HepG2 (cell line): ENCODE measurements around the gene SRCIN1. TPM values are rescaled to one million over a fixed set of nuclear protein-coding genes. Genes with fewer than 3 reads are reported as not detected.

Experiments used
- ARNT ChIP-seq: fragments of 450-650 bp; IDR thresholded peaks from 2 replicates; pipeline ENCODE4 v1.6.1; 2017
- CREB1 ChIP-seq, 2 experiments: fragments of 450-650 bp in 1 of 2; IDR thresholded peaks; 2 replicates each; pipeline ENCODE4 v1.6.1; 2016 to 2017; ENCODE audit warnings: control low read depth in 1 of 2, mild to moderate bottlenecking in 1 of 2, missing compliant biosample characterization in 1 of 2, missing genetic modification characterization in 1 of 2
- DNMT1 ChIP-seq: sonication (generic); formaldehyde crosslinking; IDR thresholded peaks from 2 replicates; pipeline ENCODE4 v1.5.1; 2020; ENCODE audit warnings: mild to moderate bottlenecking, missing genetic modification reagents
- ETS1 ChIP-seq: sonication (generic); formaldehyde crosslinking; IDR thresholded peaks from 2 replicates; pipeline ENCODE4 v1.4.0; 2020; ENCODE audit warnings: missing genetic modification reagents
- FOXJ3 ChIP-seq: sonication (generic); formaldehyde crosslinking; IDR thresholded peaks from 2 replicates; pipeline ENCODE4 v1.4.0; 2020; ENCODE audit warnings: missing genetic modification reagents, mild to moderate bottlenecking, borderline replicate concordance
- HIC2 ChIP-seq: sonication (generic); formaldehyde crosslinking; IDR thresholded peaks from 2 replicates; pipeline ENCODE4 v1.9.0; 2022; ENCODE audit warnings: low read depth, missing genetic modification reagents
- JARID2 ChIP-seq: sonication (generic); formaldehyde crosslinking; IDR thresholded peaks from 2 replicates; pipeline ENCODE4 v1.8.1; 2023; ENCODE audit warnings: missing genetic modification reagents, inconsistent platforms; ENCODE audit not compliant: insufficient replicate concordance
- KMT2B ChIP-seq: IDR thresholded peaks from 2 replicates; pipeline ENCODE4 v1.6.1; 2016; ENCODE audit warnings: missing genetic modification reagents, missing compliant biosample characterization
- MAF1 ChIP-seq: sonication (generic); formaldehyde crosslinking; IDR thresholded peaks from 2 replicates; pipeline ENCODE4 v1.5.0; 2020; ENCODE audit warnings: missing genetic modification reagents, borderline replicate concordance
- MAX ChIP-seq: IDR thresholded peaks from 2 replicates; pipeline ENCODE4 v1.6.1; 2012; ENCODE audit warnings: inconsistent platforms
- MED13 ChIP-seq: sonication (generic); formaldehyde crosslinking; IDR thresholded peaks from 2 replicates; pipeline ENCODE4 v1.5.0; 2020; ENCODE audit warnings: missing genetic modification reagents
- MTF2 ChIP-seq: sonication (generic); formaldehyde crosslinking; IDR thresholded peaks from 2 replicates; pipeline ENCODE4 v1.5.0; 2020; ENCODE audit warnings: missing genetic modification reagents, borderline replicate concordance
- NFIC ChIP-seq: IDR thresholded peaks from 2 replicates; pipeline ENCODE4 v1.6.1; 2012; ENCODE audit warnings: mild to moderate bottlenecking, low read length, inconsistent platforms
- PBX2 ChIP-seq: IDR thresholded peaks from 2 replicates; pipeline ENCODE4 v1.6.1; 2016; ENCODE audit warnings: control low read depth
- PLRG1 ChIP-seq: fragments of 450-650 bp; conservative IDR thresholded peaks from 2 replicates; pipeline ENCODE4 v1.6.1; 2016
- POLR2A ChIP-seq, 2 experiments: IDR thresholded peaks; 2 replicates each; pipeline ENCODE4 v1.6.1; 2011; ENCODE audit warnings: low read depth in 2 of 2, low read length in 2 of 2, mild to moderate bottlenecking in 1 of 2, moderate library complexity in 1 of 2; ENCODE audit not compliant: insufficient read depth in 1 of 2
- PTBP1 ChIP-seq: fragments of 200-400 bp; formaldehyde crosslinking; IDR thresholded peaks from 2 replicates; pipeline ENCODE4 v1.6.1; 2018; ENCODE audit warnings: low read length, low read depth; ENCODE audit not compliant: poor library complexity, severe bottlenecking
- SKIL ChIP-seq: sonication (generic); formaldehyde crosslinking; IDR thresholded peaks from 2 replicates; pipeline ENCODE4 v1.8.0; 2022; ENCODE audit warnings: missing genetic modification reagents, mild to moderate bottlenecking, moderate library complexity, borderline replicate concordance
- TEAD3 ChIP-seq: optimal IDR thresholded peaks from 2 replicates; pipeline ENCODE3; 2016; ENCODE audit warnings: borderline replicate concordance
- ZFP36L1 ChIP-seq: sonication (generic); formaldehyde crosslinking; IDR thresholded peaks from 2 replicates; pipeline ENCODE4 v1.8.0; 2022; ENCODE audit warnings: mild to moderate bottlenecking, missing genetic modification reagents, moderate library complexity
- ZFP62 ChIP-seq: sonication (generic); formaldehyde crosslinking; IDR thresholded peaks from 2 replicates; pipeline ENCODE4 v1.4.0; 2020; ENCODE audit warnings: missing genetic modification reagents
- ZNF33A ChIP-seq: sonication (generic); formaldehyde crosslinking; IDR thresholded peaks from 2 replicates; pipeline ENCODE4 v1.5.1; 2020; ENCODE audit warnings: missing genetic modification reagents, mild to moderate bottlenecking, moderate library complexity, borderline replicate concordance
- ZNF552 ChIP-seq: sonication (generic); formaldehyde crosslinking; IDR thresholded peaks from 2 replicates; pipeline ENCODE4 v1.9.0; 2022; ENCODE audit warnings: missing genetic modification reagents, mild to moderate bottlenecking, borderline replicate concordance
- ZNF605 ChIP-seq: sonication (generic); formaldehyde crosslinking; IDR thresholded peaks from 2 replicates; pipeline ENCODE4 v1.8.0; 2022; ENCODE audit warnings: mild to moderate bottlenecking, missing genetic modification reagents
- ZNF629 ChIP-seq: sonication (generic); formaldehyde crosslinking; conservative IDR thresholded peaks from 2 replicates; pipeline ENCODE4 v1.5.0; 2020; ENCODE audit warnings: missing genetic modification reagents
- ZNF703 ChIP-seq: sonication (generic); formaldehyde crosslinking; IDR thresholded peaks from 2 replicates; pipeline ENCODE4 v1.5.1; 2020; ENCODE audit warnings: missing genetic modification reagents, mild to moderate bottlenecking, moderate library complexity, borderline replicate concordance
- ZNF816 ChIP-seq: sonication (generic); formaldehyde crosslinking; IDR thresholded peaks from 2 replicates; pipeline ENCODE4 v1.8.0; 2022; ENCODE audit warnings: missing genetic modification reagents, mild to moderate bottlenecking, borderline replicate concordance
- ZSCAN9 ChIP-seq: IDR thresholded peaks from 2 replicates; pipeline ENCODE4 v1.6.1; 2016; ENCODE audit warnings: borderline replicate concordance
- polyA plus RNA-seq, 8 experiments: library from polyadenylated mRNA; depleted of rRNA in 3 of 8; stranded (reverse) in 7 of 8; unstranded in 1 of 8; fragments of >200 nt; fragmentation: Illumina TruSeq in 4 of 8; extraction: Trizol in 4 of 8; gene quantifications; 2 replicates each; pipeline versions ENCODE4 v1.2.1 to v1.2.3, GENCODE V29; 2011 to 2016; ENCODE audit warnings: low read depth in 4 of 8, missing spikeins in 1 of 8, mixed read lengths in 1 of 8; ENCODE audit not compliant: insufficient read depth in 1 of 8
- total RNA-seq, 5 experiments: library from RNA; depleted of rRNA; stranded (reverse); fragments of >200 nt; fragmentation: Illumina TruSeq; extraction: Trizol; gene quantifications; 2 replicates each; pipeline ENCODE4 v1.2.3, GENCODE V29; 2016; ENCODE audit warnings: low read depth in 1 of 5

Gene SRCIN1
- total and polyA plus RNA-seq, 2 of the 13 experiments (the other 11 are each of a cell fraction or from before 2014, with no cell fraction given), result 1.2 to 9.6 TPM

- no peak for TF ChIP-seq ZFP36L1
- TF ChIP-seq ZNF552 (CRISPR knock-in tag), result no peak
- no peak for TF ChIP-seq ZNF703 (CRISPR knock-in tag)
- no peak for TF ChIP-seq HIC2
- TF ChIP-seq ARNT, result no peak
- no peak for TF ChIP-seq ETS1
- TF ChIP-seq DNMT1 (CRISPR knock-in tag), result no peak
- no peak for TF ChIP-seq ZSCAN9 (CRISPR knock-in tag)
- TF ChIP-seq MTF2 (CRISPR knock-in tag), result no peak
- no peak for TF ChIP-seq MAX
- TF ChIP-seq PBX2 (CRISPR knock-in tag), result no peak
- no peak for TF ChIP-seq ZFP62 (CRISPR knock-in tag)
- TF ChIP-seq SKIL, result no peak
- TF ChIP-seq PTBP1, result no peak
- TF ChIP-seq JARID2 (CRISPR knock-in tag), result no peak
- TF ChIP-seq POLR2A (IDR thresholded peaks at IDR 0.05; ENCODE audit: insufficient read depth in 1 of 2, low read depth in 2 of 2, low read length in 2 of 2), result peak in 1 of 2 experiments; percentile 2; a peak in 1 of 4 replicates
- TF ChIP-seq TEAD3, result peak; percentile 35
- TF ChIP-seq MED13 (CRISPR knock-in tag), result no peak
- TF ChIP-seq ZNF629, result peak; percentile 98
- TF ChIP-seq ZNF605, result no peak
- TF ChIP-seq NFIC, result no peak
- TF ChIP-seq ZNF33A (CRISPR knock-in tag), result no peak
- TF ChIP-seq ZNF816, result no peak
- TF ChIP-seq FOXJ3 (CRISPR knock-in tag), result no peak
- no peak for TF ChIP-seq MAF1
- no peak for TF ChIP-seq PLRG1
- no peak for TF ChIP-seq KMT2B (CRISPR knock-in tag)
- no peak for TF ChIP-seq CREB1 (IDR thresholded peaks at IDR 0.05)
- no peak for TF ChIP-seq CREB1 (CRISPR knock-in tag; IDR thresholded peaks at IDR 0.05)
These were observed 13.7 kb upstream of the SRCIN1 start (continued) for GRCh38 chr17:38619451-38619795.
